Measurements from ENCODE around the gene LDLRAP1.

Gene LDLRAP1

GRCh38 chr1:25554886-25555752 lies 11.7 kb downstream of the LDLRAP1 start:
- TF ChIP-seq CTCF (IDR thresholded peaks at IDR 0.05; ENCODE audit: low read depth, low read length), result no peak
- H3K4me3 ChIP-seq (ENCODE audit: low read depth, low read length), result no peak overlapping the region
- no peak overlapping the region for H3K27ac ChIP-seq
- H3K27me3 ChIP-seq (ENCODE audit: insufficient read depth, low read depth, severe bottlenecking), result no peaks in the 10 kb centered on the region
- H3K9me3 ChIP-seq (ENCODE audit: severe bottlenecking), result no peaks in the 10 kb centered on the region
- DNase-seq, result no peak
- no peaks in the 10 kb centered on the region for H3K36me3 ChIP-seq

GRCh38 chr1:25555753-25556092 lies 12.3 kb downstream of the LDLRAP1 start:
- Histone ChIP-seq H3K4me3 (ENCODE audit: low read depth, low read length) (no peak overlapping the region), H3K36me3 (no peaks in the 10 kb centered on the region), H3K27ac (no peak overlapping the region), H3K27me3 (ENCODE audit: insufficient read depth, low read depth, severe bottlenecking) (no peaks in the 10 kb centered on the region), H3K9me3 (ENCODE audit: severe bottlenecking) (no peaks in the 10 kb centered on the region)
- DNase-seq, result no peak
- no peak for TF ChIP-seq CTCF (IDR thresholded peaks at IDR 0.05; ENCODE audit: low read depth, low read length)

- no peaks in the 10 kb centered on the region for H3K36me3 ChIP-seq
- no peak overlapping the region for H3K27ac ChIP-seq
- no peak overlapping the region for H3K4me3 ChIP-seq (ENCODE audit: low read depth, low read length)
- H3K9me3 ChIP-seq (ENCODE audit: severe bottlenecking), result no peaks in the 10 kb centered on the region
- DNase-seq, result no peak
- TF ChIP-seq CTCF (IDR thresholded peaks at IDR 0.05; ENCODE audit: low read depth, low read length), result no peak
- no peaks in the 10 kb centered on the region for H3K27me3 ChIP-seq (ENCODE audit: insufficient read depth, low read depth, severe bottlenecking)
Measured at GRCh38 chr1:25556132-25556670, 12.8 kb downstream of the LDLRAP1 start.

GRCh38 chr1:25556791-25557476 lies 13.5 kb downstream of the LDLRAP1 start:
- H3K27me3 ChIP-seq (ENCODE audit: insufficient read depth, low read depth, severe bottlenecking), result no peaks in the 10 kb centered on the region
- H3K27ac ChIP-seq, result no peak overlapping the region
- H3K9me3 ChIP-seq (ENCODE audit: severe bottlenecking), result no peaks in the 10 kb centered on the region
- no peak for DNase-seq
- no peaks in the 10 kb centered on the region for H3K36me3 ChIP-seq
- no peak for TF ChIP-seq CTCF (IDR thresholded peaks at IDR 0.05; ENCODE audit: low read depth, low read length)
- no peak overlapping the region for H3K4me3 ChIP-seq (ENCODE audit: low read depth, low read length)

GRCh38 chr1:25557543-25557942 lies 14.1 kb downstream of the LDLRAP1 start:
- no peak for DNase-seq
- H3K27ac ChIP-seq, result no peak overlapping the region
- no peaks in the 10 kb centered on the region for H3K9me3 ChIP-seq (ENCODE audit: severe bottlenecking)
- H3K4me3 ChIP-seq (ENCODE audit: low read depth, low read length), result no peak overlapping the region
- H3K27me3 ChIP-seq (ENCODE audit: insufficient read depth, low read depth, severe bottlenecking), result no peaks in the 10 kb centered on the region
- no peak for TF ChIP-seq CTCF (IDR thresholded peaks at IDR 0.05; ENCODE audit: low read depth, low read length)
- no peaks in the 10 kb centered on the region for H3K36me3 ChIP-seq

All from WERI-Rb-1 (cell line).